ENCODE results near the gene SORCS2.

Gene SORCS2

GRCh38 chr4:7370038-7370437 lies 177.7 kb downstream of the SORCS2 start:
- Histone ChIP-seq H3K4me1 (ENCODE audit: low read length) (no peaks in the 10 kb centered on the region), H3K4me2 (ENCODE audit: low read length) (no peak overlapping the region), H3K36me3 (replicated peaks; ENCODE audit: low read depth, low read length) (no peaks in the 10 kb centered on the region), H3K27me3 (ENCODE audit: low read depth, low read length) (no peaks in the 10 kb centered on the region), H3K9ac (ENCODE audit: low read length) (no peak overlapping the region), H3K9me3 (ENCODE audit: insufficient read depth, low read length) (no peaks in the 10 kb centered on the region), H2AFZ (ENCODE audit: low read depth, low read length) (no peak overlapping the region), H3K4me3 (ENCODE audit: low read length) (no peak overlapping the region), H3K79me2 (ENCODE audit: low read length) (no peaks in the 10 kb centered on the region), H3K27ac (ENCODE audit: low read length) (no peak overlapping the region), H4K20me1 (ENCODE audit: insufficient read depth, low read length) (no peaks in the 10 kb centered on the region)
- TF ChIP-seq CTCF (IDR thresholded peaks at IDR 0.05; ENCODE audit: low read depth, low read length): no peak
- no peak for TF ChIP-seq EZH2phosphoT487 (IDR thresholded peaks at IDR 0.05; ENCODE audit: low read depth)

- Histone ChIP-seq H3K4me3 (ENCODE audit: low read length) (no peak overlapping the region), H3K4me1 (ENCODE audit: low read length) (no peaks in the 10 kb centered on the region), H2AFZ (ENCODE audit: low read depth, low read length) (no peak overlapping the region), H3K36me3 (replicated peaks; ENCODE audit: low read depth, low read length) (no peaks in the 10 kb centered on the region), H3K27ac (ENCODE audit: low read length) (no peak overlapping the region), H3K9ac (ENCODE audit: low read length) (no peak overlapping the region), H3K9me3 (ENCODE audit: insufficient read depth, low read length) (no peaks in the 10 kb centered on the region), H3K27me3 (ENCODE audit: low read depth, low read length) (no peaks in the 10 kb centered on the region), H3K4me2 (ENCODE audit: low read length) (no peak overlapping the region), H3K79me2 (ENCODE audit: low read length) (no peaks in the 10 kb centered on the region), H4K20me1 (ENCODE audit: insufficient read depth, low read length) (no peaks in the 10 kb centered on the region)
- TF ChIP-seq EZH2phosphoT487 (IDR thresholded peaks at IDR 0.05; ENCODE audit: low read depth) (no peak), CTCF (IDR thresholded peaks at IDR 0.05; ENCODE audit: low read depth, low read length) (no peak)
Observed at GRCh38 chr4:7371210-7371941, 179.0 kb downstream of the SORCS2 start.

GRCh38 chr4:7372673-7373072 lies 180.3 kb downstream of the SORCS2 start:
- no peaks in the 10 kb centered on the region for H3K9me3 ChIP-seq (ENCODE audit: insufficient read depth, low read length)
- no peak overlapping the region for H3K4me2 ChIP-seq (ENCODE audit: low read length)
- H3K4me3 ChIP-seq (ENCODE audit: low read length): no peak overlapping the region
- no peak overlapping the region for H3K27ac ChIP-seq (ENCODE audit: low read length)
- no peaks in the 10 kb centered on the region for H3K27me3 ChIP-seq (ENCODE audit: low read depth, low read length)
- no peak overlapping the region for H2AFZ ChIP-seq (ENCODE audit: low read depth, low read length)
- H3K79me2 ChIP-seq (ENCODE audit: low read length): no peaks in the 10 kb centered on the region
- TF ChIP-seq CTCF (IDR thresholded peaks at IDR 0.05; ENCODE audit: low read depth, low read length) (no peak), EZH2phosphoT487 (IDR thresholded peaks at IDR 0.05; ENCODE audit: low read depth) (no peak)
- H3K9ac ChIP-seq (ENCODE audit: low read length): no peak overlapping the region
- no peaks in the 10 kb centered on the region for H3K36me3 ChIP-seq (replicated peaks; ENCODE audit: low read depth, low read length)
- H4K20me1 ChIP-seq (ENCODE audit: insufficient read depth, low read length): no peaks in the 10 kb centered on the region
- H3K4me1 ChIP-seq (ENCODE audit: low read length): no peaks in the 10 kb centered on the region

GRCh38 chr4:7374571-7374970 lies 182.2 kb downstream of the SORCS2 start:
- no peaks in the 10 kb centered on the region for H3K36me3 ChIP-seq (replicated peaks; ENCODE audit: low read depth, low read length)
- no peaks in the 10 kb centered on the region for H4K20me1 ChIP-seq (ENCODE audit: insufficient read depth, low read length)
- H2AFZ ChIP-seq (ENCODE audit: low read depth, low read length): no peak overlapping the region
- TF ChIP-seq CTCF (IDR thresholded peaks at IDR 0.05; ENCODE audit: low read depth, low read length) (no peak), EZH2phosphoT487 (IDR thresholded peaks at IDR 0.05; ENCODE audit: low read depth) (no peak)
- no peaks in the 10 kb centered on the region for H3K79me2 ChIP-seq (ENCODE audit: low read length)
- no peaks in the 10 kb centered on the region for H3K9me3 ChIP-seq (ENCODE audit: insufficient read depth, low read length)
- H3K4me3 ChIP-seq (ENCODE audit: low read length): no peak overlapping the region
- H3K27ac ChIP-seq (ENCODE audit: low read length): no peak overlapping the region
- H3K4me2 ChIP-seq (ENCODE audit: low read length): no peak overlapping the region
- no peak overlapping the region for H3K9ac ChIP-seq (ENCODE audit: low read length)
- no peaks in the 10 kb centered on the region for H3K27me3 ChIP-seq (ENCODE audit: low read depth, low read length)
- no peaks in the 10 kb centered on the region for H3K4me1 ChIP-seq (ENCODE audit: low read length)
